K562 (cell line): ENCODE measurements around the gene TMEM72. TPM values are rescaled to one million over a fixed set of nuclear protein-coding genes. Genes with fewer than 3 reads are reported as not detected.

Experiments used
- ATAC-seq: fragments of 200-7000 bp; cut with Tn5 transposase; 3 replicates; pipeline ENCODE4 v1.9.1; 2020; ENCODE audit warnings: moderate library complexity
- BruUV-seq: library from RNA; stranded (reverse); fragments of 400-500 nt; replicated peaks from 2 replicates; lab custom pipeline; 2021; lab: Mats Ljungman, UMichigan
- CTCF ChIA-PET: fragments of 300-600 bp; formaldehyde crosslinking; extraction: SDS; loops from one replicate; lab custom pipeline; 2021; ENCODE audit warnings: low intra/inter-chr PET ratio; lab: Yijun Ruan, JAX
- POLR2A ChIA-PET: fragments of 300-600, 350-650 bp; sonication (Branson Sonifier 250); formaldehyde crosslinking; extraction: SDS; loops from one replicate; lab custom pipeline; 2021; ENCODE audit warnings: antibody characterized with exemption, inconsistent platforms; lab: Yijun Ruan, JAX
- DNase-seq, 4 experiments: peaks; one replicate each; pipeline versions ENCODE4 v3.0.0 to v3.0.0-alpha.2; 2011 to 2018; ENCODE audit warnings: low spot score in 3 of 4, mixed read lengths in 3 of 4; ENCODE audit errors: extremely low read depth in 1 of 4
- FAIRE-seq: peaks from 2 replicates; lab custom pipeline; 2011; peaks lifted over from hg19 to GRCh38; lab: Jason Lieb, UNC
- H2AFZ ChIP-seq: 2 replicates; pipeline ENCODE4 v1.6.0; 2011; ENCODE audit warnings: low read depth, low read length, control low read depth, inconsistent platforms
- H3K27ac ChIP-seq: fragments of 200-600 bp; 3 replicates; pipeline ENCODE4 v1.8.0; 2011; ENCODE audit warnings: low read depth, mild to moderate bottlenecking, control low read depth, inconsistent platforms, low read length, moderate library complexity, mixed read lengths; ENCODE audit errors: extremely low read depth
- H3K27me3 ChIP-seq, 2 experiments: fragments of 300-600 bp in 1 of 2; 2 replicates in 1 of 2; 3 replicates in 1 of 2; pipeline versions ENCODE4 v1.6.0 to v1.8.0; 2011; ENCODE audit warnings: inconsistent platforms in 2 of 2, low read length in 2 of 2, mild to moderate bottlenecking in 1 of 2, mixed read lengths in 1 of 2, moderate library complexity in 1 of 2; ENCODE audit not compliant: control insufficient read depth in 2 of 2, insufficient read depth in 2 of 2
- H3K36me3 ChIP-seq: fragments of 300-600 bp; 3 replicates; pipeline ENCODE4 v1.8.0; 2011; ENCODE audit warnings: mild to moderate bottlenecking, low read length, inconsistent platforms; ENCODE audit not compliant: control insufficient read depth, insufficient read depth
- H3K4me1 ChIP-seq, 2 experiments: fragments of 200-600 bp in 1 of 2; replicated peaks in 1 of 2; 2 replicates in 1 of 2; 3 replicates in 1 of 2; pipeline versions ENCODE4 v1.5.1 to v1.8.0; 2011; ENCODE audit warnings: inconsistent platforms in 2 of 2, low read length in 2 of 2, mild to moderate bottlenecking in 1 of 2, mixed read lengths in 1 of 2, moderate library complexity in 1 of 2; ENCODE audit not compliant: control insufficient read depth in 2 of 2, insufficient read depth in 2 of 2
- H3K4me2 ChIP-seq: 2 replicates; pipeline ENCODE4 v1.6.1; 2011; ENCODE audit warnings: low read length, control low read depth, inconsistent platforms, mixed read lengths; ENCODE audit not compliant: insufficient read depth
- H3K4me3 ChIP-seq: fragments of 200-600 bp; sonication (generic), shearing (Covaris generic); 2 replicates; pipeline ENCODE4 v1.5.1; 2016; ENCODE audit warnings: control low read depth, inconsistent platforms
- H3K79me2 ChIP-seq: fragments of 200-600 bp; 3 replicates; pipeline ENCODE4 v1.8.0; 2011; ENCODE audit warnings: low read length, inconsistent platforms; ENCODE audit not compliant: control insufficient read depth, insufficient read depth
- H3K9ac ChIP-seq, 2 experiments: 2 replicates each; pipeline versions ENCODE4 v1.6.0 to v1.6.1; 2011; ENCODE audit warnings: low read depth in 2 of 2, low read length in 2 of 2, control low read depth in 1 of 2, inconsistent platforms in 1 of 2, mild to moderate bottlenecking in 1 of 2, mixed read lengths in 1 of 2; ENCODE audit not compliant: insufficient read depth in 1 of 2
- H3K9me1 ChIP-seq: one replicate; pipeline ENCODE4 v1.6.0; 2011; ENCODE audit warnings: inconsistent platforms, mild to moderate bottlenecking, low read length, moderate library complexity; ENCODE audit not compliant: control insufficient read depth, insufficient read depth
- H3K9me3 ChIP-seq: replicated peaks from 2 replicates; pipeline ENCODE4 v1.5.1; 2011; ENCODE audit warnings: low read depth, low read length, inconsistent platforms; ENCODE audit not compliant: control insufficient read depth, insufficient read depth
- H4K20me1 ChIP-seq: replicated peaks from 2 replicates; pipeline ENCODE4 v1.6.1; 2011; ENCODE audit warnings: low read length, inconsistent platforms, mixed read lengths; ENCODE audit not compliant: control insufficient read depth, insufficient read depth
- ESRRA ChIP-seq: fragments of 450-650 bp; IDR thresholded peaks from 2 replicates; pipeline ENCODE4 v1.6.1; 2014; ENCODE audit warnings: low read depth, mild to moderate bottlenecking, moderate library complexity, borderline replicate concordance
- JUND ChIP-seq, 2 experiments: IDR thresholded peaks; 2 replicates in 1 of 2; 3 replicates in 1 of 2; pipeline ENCODE4 v1.6.1; 2011; ENCODE audit warnings: borderline replicate concordance in 2 of 2, low read depth in 2 of 2, low read length in 2 of 2, improper control_type of control experiment in 1 of 2, missing biosample characterization in 1 of 2, missing genetic modification characterization in 1 of 2, missing genetic modification reagents in 1 of 2
- MAFG ChIP-seq: fragments of 450-650 bp; conservative IDR thresholded peaks from 2 replicates; pipeline ENCODE4 v1.6.1; 2016; ENCODE audit warnings: missing genetic modification characterization, missing compliant biosample characterization
- STAT5A ChIP-seq: IDR thresholded peaks from 2 replicates; pipeline ENCODE4 v1.6.1; 2012; ENCODE audit warnings: low read length, inconsistent platforms, borderline replicate concordance
- ZNF197 ChIP-seq: fragments of 200-800 bp; sonication (Bioruptor generic); IDR thresholded peaks from 2 replicates; pipeline ENCODE4 v1.6.1; 2016; ENCODE audit warnings: low read depth, missing genetic modification characterization, missing compliant biosample characterization
- ZNF3 ChIP-seq: fragments of 250-450 bp; sonication (Bioruptor Pico); IDR thresholded peaks from 2 replicates; pipeline ENCODE4 v1.5.0; 2021; ENCODE audit warnings: mild to moderate bottlenecking, moderate library complexity
- ZNF785 ChIP-seq: fragments of 250-450 bp; sonication (Bioruptor Pico); IDR thresholded peaks from 2 replicates; pipeline ENCODE4 v1.4.0; 2020; ENCODE audit warnings: mild to moderate bottlenecking
- WGBS: fragments of 100-300 bp; shearing (Covaris generic); methylation state at CpG from one replicate; pipeline ENCODE4 v1.1.6; 2016; ENCODE audit warnings: low coverage, mixed read lengths; ENCODE audit not compliant: insufficient coverage; ENCODE audit errors: missing lambda C conversion rate; 5-methylcytosine and 5-hydroxymethylcytosine counted together
- in situ Hi-C: fragments of 300-500 bp; cut with MboI; formaldehyde crosslinking; loops from 4 replicates; pipeline ENCODE4 v1.15.0; 2018; ENCODE audit warnings: inconsistent platforms, mixed read lengths
- intact Hi-C: fragments of 100-400 bp; cut with micrococcal nuclease; formaldehyde crosslinking; loops from 2 replicates; pipeline ENCODE4 v1.14.2; 2022
- polyA plus RNA-seq, 8 experiments: library from polyadenylated mRNA; depleted of rRNA in 4 of 8; stranded (reverse) in 5 of 8; unstranded in 3 of 8; fragments of >200 nt; fragmentation: Nextera tagmentation in 2 of 8; fragmentation: Illumina TruSeq in 1 of 8; extraction: Ambion mirVana in 2 of 8; extraction: Trizol in 1 of 8; gene quantifications; 2 replicates each; pipeline versions ENCODE4 v1.2.1 to v1.2.3, GENCODE V29; 2011 to 2014; ENCODE audit warnings: inconsistent platforms in 1 of 8, missing spikeins in 1 of 8
- total RNA-seq, 7 experiments: library from RNA; depleted of rRNA in 6 of 7; stranded (reverse); fragments of >200 nt in 6 of 7; fragmentation: Illumina TruSeq in 2 of 7; extraction: Trizol in 2 of 7; gene quantifications; 2 replicates each; pipeline versions ENCODE4 v1.2.1 to v1.2.3, GENCODE V29; 2011 to 2021; ENCODE audit warnings: low replicate concordance in 1 of 7
- TF ChIP-seq, protein P1 (sequence below): fragments of 250-450 bp; sonication (Bioruptor Pico); IDR thresholded peaks from 2 replicates; pipeline ENCODE4 v1.5.0; 2021; ENCODE audit warnings: mild to moderate bottlenecking, borderline replicate concordance

The TMEM72 gene
- total and polyA plus RNA-seq, 9 of the 15 experiments (the other 6 are each of a cell fraction or from before 2014, with no cell fraction given): not detected

DNA sequence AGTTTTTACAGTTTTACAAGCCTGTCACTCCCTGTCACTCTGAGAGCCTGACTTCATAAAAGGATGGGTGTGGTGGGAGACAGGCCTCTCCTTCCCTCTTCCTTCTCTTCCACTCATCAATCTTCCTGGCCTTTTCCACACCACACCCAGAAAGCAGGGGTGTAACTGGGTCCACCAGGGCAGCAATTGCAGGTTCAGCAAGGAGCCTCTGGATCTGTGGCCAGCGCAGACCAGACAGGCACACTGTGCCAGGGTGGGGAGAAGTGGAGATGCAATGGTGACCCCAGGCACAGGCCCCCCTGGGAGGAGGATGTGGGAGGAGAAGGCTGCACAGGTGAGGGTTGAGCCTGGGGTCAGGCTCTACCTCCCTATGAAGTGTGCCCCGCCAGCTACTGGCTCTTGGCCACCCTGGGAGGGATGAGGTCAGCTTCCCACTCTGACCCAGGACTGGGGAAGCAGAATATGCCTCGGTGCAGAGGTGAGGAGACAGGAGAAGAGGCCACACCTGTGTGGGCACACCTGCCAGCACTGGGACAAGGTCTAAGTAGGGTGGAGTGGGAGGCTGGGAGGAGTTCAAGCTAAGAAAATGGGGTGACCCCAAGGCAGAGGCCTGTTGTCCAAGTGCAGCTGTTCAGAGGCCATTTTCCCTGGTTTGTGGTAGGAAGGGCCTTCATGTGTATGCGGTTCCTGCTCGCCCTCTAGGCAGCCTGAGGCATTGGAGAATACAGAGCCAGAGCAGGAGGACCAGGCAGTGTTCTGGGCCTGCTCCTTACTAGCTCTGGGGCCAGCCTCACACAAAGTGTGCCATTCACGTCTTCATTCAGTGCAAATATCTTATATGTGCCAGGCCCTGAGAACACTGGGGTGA lies 20.2 kb upstream of the TMEM72 start:
- TF ChIP-seq JUND (IDR thresholded peaks at IDR 0.05; ENCODE audit: borderline replicate concordance, low read depth, low read length): no peak
- no peak for TF ChIP-seq JUND (tag; IDR thresholded peaks at IDR 0.05; ENCODE audit: borderline replicate concordance, low read depth, low read length)
- no peak for TF ChIP-seq ZNF197
- no peak for TF ChIP-seq ESRRA
- no peak for TF ChIP-seq STAT5A
- no peak for TF ChIP-seq MAFG (tag)
- no peak for TF ChIP-seq ZNF3
- TF ChIP-seq ZNF785 (CRISPR knock-in tag): no peak
- TF ChIP-seq, protein P1, sequence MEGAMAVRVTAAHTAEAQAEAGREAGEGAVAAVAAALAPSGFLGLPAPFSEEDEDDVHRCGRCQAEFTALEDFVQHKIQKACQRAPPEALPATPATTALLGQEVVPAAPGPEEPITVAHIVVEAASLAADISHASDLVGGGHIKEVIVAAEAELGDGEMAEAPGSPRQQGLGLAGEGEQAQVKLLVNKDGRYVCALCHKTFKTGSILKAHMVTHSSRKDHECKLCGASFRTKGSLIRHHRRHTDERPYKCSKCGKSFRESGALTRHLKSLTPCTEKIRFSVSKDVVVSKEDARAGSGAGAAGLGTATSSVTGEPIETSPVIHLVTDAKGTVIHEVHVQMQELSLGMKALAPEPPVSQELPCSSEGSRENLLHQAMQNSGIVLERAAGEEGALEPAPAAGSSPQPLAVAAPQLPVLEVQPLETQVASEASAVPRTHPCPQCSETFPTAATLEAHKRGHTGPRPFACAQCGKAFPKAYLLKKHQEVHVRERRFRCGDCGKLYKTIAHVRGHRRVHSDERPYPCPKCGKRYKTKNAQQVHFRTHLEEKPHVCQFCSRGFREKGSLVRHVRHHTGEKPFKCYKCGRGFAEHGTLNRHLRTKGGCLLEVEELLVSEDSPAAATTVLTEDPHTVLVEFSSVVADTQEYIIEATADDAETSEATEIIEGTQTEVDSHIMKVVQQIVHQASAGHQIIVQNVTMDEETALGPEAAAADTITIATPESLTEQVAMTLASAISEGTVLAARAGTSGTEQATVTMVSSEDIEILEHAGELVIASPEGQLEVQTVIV (CRISPR knock-in tag): no peak
- no peaks in the 10 kb centered on the region for H3K9me1 ChIP-seq
- H3K4me3 ChIP-seq: no peak overlapping the region
- no peak overlapping the region for H2AFZ ChIP-seq
- CTCF ChIA-PET: no interaction called here
- H3K9me3 ChIP-seq: no peaks in the 10 kb centered on the region
- no peak overlapping the region for H3K9ac ChIP-seq
- intact Hi-C loops (no loop called here), in situ Hi-C loops (no loop called here)
- ATAC-seq (no peak; the same call in 2 of the 3 replicates), DNase-seq (no peak), FAIRE-seq (no peak)
- WGBS: 4% methylated on average over 6 of the region's 6 CpGs
- POLR2A ChIA-PET: interaction anchor here (1.6 kb wide), 1 partner anchor 9 kb away, joined by 4 read pairs; no protein-coding TSS in a partner anchor
- peaks cover 4 to 35% of the 10 kb centered on the region in 2 experiments; a peak in 3 of 5 replicates for H3K27me3 ChIP-seq
- H3K27ac ChIP-seq: no peak overlapping the region
- H4K20me1 ChIP-seq: 0 out of 2 replicates have a peak, but pooled peaks cover 3% of the 10 kb centered on the region
- H3K4me2 ChIP-seq: no peak overlapping the region
- no peaks in the 10 kb centered on the region for H3K36me3 ChIP-seq
- no peaks in the 10 kb centered on the region for H3K79me2 ChIP-seq
- H3K4me1 ChIP-seq: no peaks in the 10 kb centered on the region
- BruUV-seq: no TSS peak
